Mammary epithelial cell (primary cell): ENCODE data around the gene NADK.

Experiments used
- CTCF ChIP-seq, 2 donors: IDR thresholded peaks in 1 of 2; conservative IDR thresholded peaks in 1 of 2; 2 replicates each; pipeline ENCODE4 v1.5.1; 2011 to 2012; ENCODE audit warnings: inconsistent platforms in 2 of 2, low read length in 2 of 2, mild to moderate bottlenecking in 2 of 2, control low read depth in 1 of 2, low read depth in 1 of 2; ENCODE audit not compliant: insufficient read depth in 1 of 2; ENCODE audit errors: extremely low read depth in 1 of 2
- EZH2 ChIP-seq: IDR thresholded peaks from 2 replicates; pipeline ENCODE4 v1.6.1; 2012; ENCODE audit warnings: low read length, inconsistent platforms, borderline replicate concordance

GRCh38 chr1:1773874-1774273 is 4.4 kb downstream of the NADK start:
- TF ChIP-seq CTCF (conservative IDR thresholded peaks at IDR 0.05 in 1 of 2, IDR thresholded peaks at IDR 0.05 in 1 of 2; ENCODE audit: extremely low read depth in 1 of 2, insufficient read depth in 1 of 2, low read depth in 1 of 2, low read length in 2 of 2) (no peak), EZH2 (no peak)
